ENCODE measurements around the gene CLEC4M.

The CLEC4M gene, protein sequence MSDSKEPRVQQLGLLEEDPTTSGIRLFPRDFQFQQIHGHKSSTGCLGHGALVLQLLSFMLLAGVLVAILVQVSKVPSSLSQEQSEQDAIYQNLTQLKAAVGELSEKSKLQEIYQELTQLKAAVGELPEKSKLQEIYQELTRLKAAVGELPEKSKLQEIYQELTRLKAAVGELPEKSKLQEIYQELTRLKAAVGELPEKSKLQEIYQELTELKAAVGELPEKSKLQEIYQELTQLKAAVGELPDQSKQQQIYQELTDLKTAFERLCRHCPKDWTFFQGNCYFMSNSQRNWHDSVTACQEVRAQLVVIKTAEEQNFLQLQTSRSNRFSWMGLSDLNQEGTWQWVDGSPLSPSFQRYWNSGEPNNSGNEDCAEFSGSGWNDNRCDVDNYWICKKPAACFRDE

DNA sequence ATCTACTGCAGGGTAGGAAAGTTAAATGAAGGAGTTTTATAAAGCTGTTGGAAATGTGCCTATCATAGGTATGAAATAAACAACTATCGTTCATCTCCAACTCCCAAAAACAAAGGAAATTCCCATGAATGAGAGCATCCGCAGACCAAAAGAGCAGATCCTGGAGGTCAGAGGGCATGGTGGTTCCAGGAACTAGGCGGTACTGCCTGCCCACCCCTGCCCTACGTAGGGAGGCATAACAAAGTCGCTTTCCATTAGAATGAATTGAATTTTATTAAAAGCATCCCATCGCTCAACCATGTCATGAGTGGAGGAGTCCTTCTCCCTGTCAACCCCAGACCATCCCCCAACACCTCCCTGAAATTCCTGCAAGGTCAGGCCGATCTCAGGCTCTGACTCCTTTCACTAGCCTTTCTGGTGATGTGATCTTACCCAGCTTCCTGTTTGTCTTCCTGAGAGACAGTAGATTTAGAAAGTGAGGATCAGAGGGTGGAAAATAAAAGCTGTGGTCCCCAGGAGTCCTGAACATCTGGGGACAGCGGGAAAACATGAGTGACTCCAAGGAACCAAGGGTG lies at the start of gene CLEC4M:
CLEC4M (plus strand) TSS at position 525 of the 575 bp plus-strand sequence; CDS start at position 549, 24 bp downstream.
- DNase-seq (ENCODE audit: low read depth in 2 of 2) = no peak

DNA sequence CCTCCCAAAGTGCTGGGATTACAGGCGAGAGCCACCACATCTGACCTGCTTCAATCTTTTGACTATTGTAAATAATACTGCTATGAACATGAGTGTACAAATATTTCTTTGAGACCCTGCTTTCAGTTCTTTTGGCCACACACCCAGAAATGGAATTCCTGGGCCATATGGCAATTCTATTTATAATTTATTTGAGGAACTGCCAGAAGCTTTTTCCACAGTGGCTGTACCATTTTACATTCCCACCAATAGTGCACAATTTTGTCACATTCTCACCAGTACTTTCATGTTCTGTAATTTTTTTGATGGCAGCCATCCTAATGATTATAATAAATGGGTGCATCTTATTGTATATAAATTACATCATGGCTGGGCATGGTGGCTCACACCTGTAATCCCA lies 47.4 kb upstream of the CLEC4M start:
- DNase-seq (ENCODE audit: low read depth in 2 of 2) = no peak

DNA sequence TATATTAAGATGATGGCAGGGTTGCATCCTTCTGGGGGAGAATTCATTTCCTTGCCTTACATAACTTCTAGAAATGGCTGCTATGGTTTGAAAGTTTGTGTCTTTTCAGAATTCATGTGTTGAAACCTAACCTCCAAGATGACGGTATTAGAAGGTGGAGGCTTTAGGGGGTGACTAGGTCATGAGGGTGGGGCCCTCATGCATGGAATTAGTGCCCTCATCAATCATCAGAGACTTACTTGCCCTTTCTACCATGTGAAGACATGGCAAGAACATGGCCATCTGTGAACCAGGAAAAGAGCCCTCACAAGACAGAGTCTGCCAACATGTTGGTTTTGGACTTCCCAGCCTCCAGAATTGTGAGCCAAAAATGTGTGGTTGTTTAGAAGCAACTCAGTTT lies 46.3 kb upstream of the CLEC4M start:
- no peak for DNase-seq (ENCODE audit: low read depth in 2 of 2)

- no peak for DNase-seq (ENCODE audit: low read depth in 2 of 2)
These were observed 44.4 kb upstream of the CLEC4M start for GRCh38 chr19:7718668-7719067.

- no peak for DNase-seq (ENCODE audit: low read depth in 2 of 2)
These were observed 42.7 kb upstream of the CLEC4M start for GRCh38 chr19:7720351-7720750.

DNA sequence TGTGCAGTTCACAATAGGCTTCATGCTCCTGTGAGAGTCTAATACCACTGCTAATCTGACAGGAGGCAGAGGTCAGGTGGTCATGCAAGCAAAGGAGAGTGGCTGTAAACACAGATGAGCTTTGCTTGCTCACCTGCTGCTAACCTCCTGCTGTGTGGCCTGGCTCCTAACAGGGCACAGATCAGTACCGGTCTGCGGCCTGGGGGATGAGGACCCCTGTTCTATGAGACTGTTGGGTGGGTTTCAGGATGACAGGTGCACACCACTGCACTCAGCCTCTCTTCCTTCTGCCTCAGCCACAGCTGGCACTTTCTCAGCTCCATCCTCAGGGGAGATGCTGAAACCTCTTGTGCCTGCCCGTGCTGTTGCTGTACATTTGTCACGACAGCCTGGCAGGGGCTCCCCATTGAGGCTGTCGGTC lies 40.8 kb upstream of the CLEC4M start:
- no peak for DNase-seq (ENCODE audit: low read depth in 2 of 2)

- no peak for DNase-seq (ENCODE audit: low read depth in 2 of 2)
These were observed 37.3 kb upstream of the CLEC4M start for GRCh38 chr19:7725791-7726190.

DNA sequence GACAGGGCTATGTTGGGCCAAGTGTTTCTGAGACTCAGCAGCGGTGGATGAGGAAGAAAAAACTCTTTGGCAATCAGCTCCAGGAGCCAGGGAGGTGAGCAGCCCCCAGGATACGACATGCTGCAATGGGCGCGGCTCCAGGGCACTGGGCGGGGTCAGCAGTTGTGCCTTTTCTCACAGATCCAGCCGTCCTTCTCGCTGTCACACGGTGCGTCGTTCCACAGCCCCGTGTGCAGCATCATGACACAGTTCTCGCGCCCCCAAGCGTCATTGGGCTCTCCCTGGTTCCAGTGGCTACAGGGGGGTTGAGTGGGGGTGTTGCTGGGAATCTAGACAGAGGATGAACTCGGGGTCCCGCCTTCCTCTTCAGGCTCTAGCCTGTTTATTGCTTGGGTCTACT lies 33.8 kb upstream of the CLEC4M start:
- DNase-seq (ENCODE audit: low read depth in 2 of 2) = no peak

- no peak for DNase-seq (ENCODE audit: low read depth in 2 of 2)
These were observed 33.2 kb upstream of the CLEC4M start for GRCh38 chr19:7729831-7730285.

DNA sequence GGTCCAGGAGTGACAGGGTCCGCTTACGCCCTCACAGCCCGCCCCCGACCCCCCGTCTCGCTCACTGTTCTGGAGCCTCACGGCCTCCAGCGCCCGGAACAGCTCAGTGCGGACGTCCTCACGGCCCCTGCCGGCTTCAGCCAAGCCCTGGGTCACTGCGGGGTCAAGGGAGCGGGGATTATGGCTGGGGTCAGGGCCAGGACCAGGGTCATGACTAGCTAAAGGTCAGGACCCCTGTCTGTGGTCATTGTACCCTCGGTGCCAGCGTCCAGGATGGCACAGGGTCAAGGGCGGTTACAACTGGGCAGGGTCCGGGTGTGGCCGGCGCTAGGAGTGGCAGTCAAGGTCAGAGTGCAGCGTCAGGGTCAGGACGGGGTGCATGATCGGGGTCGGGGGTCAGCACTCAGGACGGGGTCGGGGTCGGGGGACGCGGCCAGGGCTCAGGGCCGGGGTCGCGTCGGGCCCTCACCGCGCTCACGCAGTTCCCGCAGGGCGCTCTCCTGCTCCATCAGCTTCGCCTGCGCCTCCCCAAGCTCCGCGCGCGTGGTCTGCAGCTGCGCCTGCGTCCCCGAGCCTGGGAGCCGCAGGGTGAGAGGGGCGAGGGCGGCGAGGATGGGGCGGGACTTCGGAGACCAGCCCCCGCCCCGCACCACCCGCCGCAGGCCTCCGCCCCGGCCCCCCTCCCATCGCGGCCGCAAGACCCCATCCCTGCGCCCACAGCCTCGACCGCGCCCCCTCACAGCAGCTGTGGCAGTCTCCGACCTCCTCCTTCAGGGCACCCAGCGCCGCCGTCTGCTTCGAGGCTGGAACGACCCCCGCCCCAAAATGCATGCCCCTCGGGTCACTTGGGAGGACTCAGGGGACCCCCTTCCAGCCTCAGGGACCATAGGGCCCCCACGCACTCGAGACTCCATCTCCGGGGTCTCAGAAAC lies 32.5 kb upstream of the CLEC4M start:
- no peak for DNase-seq (ENCODE audit: low read depth in 2 of 2)

DNA sequence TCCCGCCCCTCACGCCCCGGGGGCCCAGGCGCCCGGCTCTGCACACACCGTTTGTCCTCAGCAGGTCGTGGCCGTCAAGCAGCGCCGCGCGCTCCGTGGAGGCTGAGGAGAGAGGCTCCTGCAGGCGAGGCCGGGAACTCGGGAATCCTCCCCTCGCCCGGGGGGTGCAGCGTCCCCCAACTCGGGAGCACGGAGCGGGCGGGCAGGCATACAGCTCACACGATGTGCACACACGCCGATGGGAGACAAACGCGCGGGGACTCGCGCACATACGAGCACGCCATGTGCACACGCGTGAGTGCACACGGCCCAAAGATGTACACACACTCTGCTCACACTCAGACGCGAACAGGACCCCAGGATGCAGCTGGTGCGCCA lies 31.8 kb upstream of the CLEC4M start:
- no peak for DNase-seq (ENCODE audit: low read depth in 2 of 2)

GRCh38 chr19:7731615-7732014 lies 31.4 kb upstream of the CLEC4M start:
- DNase-seq (ENCODE audit: low read depth in 2 of 2) = no peak

- DNase-seq (ENCODE audit: low read depth in 2 of 2) = no peak
These were observed 31.0 kb upstream of the CLEC4M start, which contains the start of gene CLEC4G for GRCh38 chr19:7732045-7732444. Gene CLEC4G (minus strand): TSS chr19:7732110. CDS start chr19:7732102, 8 bp downstream.

- DNase-seq (ENCODE audit: low read depth in 2 of 2) = no peak
These were observed 29.7 kb upstream of the CLEC4M start for GRCh38 chr19:7733376-7733775.

- DNase-seq (ENCODE audit: low read depth in 2 of 2) = no peak
These were observed 28.5 kb upstream of the CLEC4M start for GRCh38 chr19:7734220-7735203.

- no peak for DNase-seq (ENCODE audit: low read depth in 2 of 2)
These were observed 26.9 kb upstream of the CLEC4M start for GRCh38 chr19:7736148-7736547.

- no peak for DNase-seq (ENCODE audit: low read depth in 2 of 2)
These were observed 25.8 kb upstream of the CLEC4M start for GRCh38 chr19:7737215-7737614.

DNA sequence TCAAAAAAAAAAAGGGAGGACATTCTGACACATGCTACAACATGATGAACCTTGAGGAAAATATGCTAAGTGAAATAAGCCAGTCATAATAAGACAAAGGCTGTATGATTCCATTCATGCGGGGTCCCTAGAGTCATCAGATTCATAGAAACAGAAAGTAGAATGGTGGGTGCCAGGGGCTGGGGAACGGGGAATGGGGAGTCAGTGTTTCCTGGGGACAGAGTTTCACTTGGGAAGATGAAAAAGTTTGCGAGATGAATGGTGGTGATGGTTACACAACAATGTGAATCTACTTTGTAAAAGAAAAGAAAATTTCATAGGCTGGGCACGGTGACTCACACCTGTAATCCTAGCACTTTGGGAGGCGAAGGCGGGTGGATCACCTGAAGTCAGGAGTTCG lies 25.0 kb upstream of the CLEC4M start:
- no peak for DNase-seq (ENCODE audit: low read depth in 2 of 2)

GRCh38 chr19:7739211-7739755 lies 23.8 kb upstream of the CLEC4M start:
- DNase-seq (ENCODE audit: low read depth in 2 of 2) = no peak

DNA sequence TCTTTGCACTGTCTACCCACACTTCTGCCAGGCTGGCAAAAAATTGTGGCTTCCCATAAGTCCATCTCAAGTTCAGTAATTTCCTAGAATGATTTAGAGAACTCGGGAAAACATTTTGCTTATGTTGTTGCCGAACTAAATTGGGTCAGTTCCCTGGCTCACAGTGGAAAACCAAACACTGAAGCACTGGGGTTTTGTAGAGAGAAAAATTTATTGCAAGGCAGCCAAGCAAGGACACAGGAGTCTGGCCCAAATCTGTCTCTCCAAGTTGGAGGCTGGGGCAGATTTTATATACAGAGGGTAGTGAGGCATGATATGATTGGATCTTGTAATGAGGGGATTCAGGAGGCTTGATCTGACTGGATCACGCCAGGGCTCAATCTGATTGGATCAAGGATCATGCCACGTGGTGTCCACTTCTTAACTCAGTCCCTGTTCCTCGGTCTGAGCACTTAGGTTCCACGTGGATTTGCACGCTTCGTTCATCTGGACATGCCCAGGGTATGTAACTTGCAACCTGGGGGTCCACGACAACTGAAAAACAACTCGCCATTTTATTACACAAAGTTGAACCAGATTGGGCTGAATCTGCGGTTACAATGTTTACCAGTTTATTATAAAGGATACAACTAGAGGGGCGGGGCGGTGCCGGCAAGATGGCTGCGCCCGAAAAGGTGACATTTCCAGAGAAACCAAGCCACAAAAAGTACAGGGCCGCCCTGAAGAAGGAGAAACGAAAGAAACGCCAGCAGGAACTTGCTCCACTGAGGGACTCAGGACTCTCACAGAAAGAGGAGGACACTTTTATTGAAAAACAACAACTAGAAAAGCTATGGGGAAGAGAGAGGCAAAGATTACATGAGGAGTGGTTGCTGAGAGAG lies 23.0 kb upstream of the CLEC4M start:
- no peak for DNase-seq (ENCODE audit: low read depth in 2 of 2)

All from stimulated activated CD4-positive, alpha-beta T cell treated with anti-CD3 and anti-CD28 coated beads, Interleukin-1b, Interleukin-23, amount 100 ng/mL, for 1 hour (primary cell).